AG09309 (cell line): ENCODE results near the gene TEKT2.

Experiments
- DNase-seq: peaks from one replicate; pipeline ENCODE4 v3.0.0-alpha.2; 2010; ENCODE audit warnings: low read depth
- H3K4me3 ChIP-seq: 2 replicates; pipeline ENCODE4 v1.5.1; 2011; ENCODE audit warnings: mild to moderate bottlenecking, low read depth, low read length, moderate library complexity; ENCODE audit not compliant: control insufficient read depth
- CTCF ChIP-seq: IDR thresholded peaks from 2 replicates; pipeline ENCODE4 v1.5.1; 2011; ENCODE audit warnings: mild to moderate bottlenecking, low read depth, low read length, inconsistent platforms; ENCODE audit not compliant: insufficient read depth, control insufficient read depth; ENCODE audit errors: missing control alignments

Gene TEKT2

GRCh38 chr1:36055706-36056105 is 28.2 kb upstream of the TEKT2 start:
- no peak overlapping the region for H3K4me3 ChIP-seq
- TF ChIP-seq CTCF: no peak
- DNase-seq: no peak

GRCh38 chr1:36062315-36062714 is 21.6 kb upstream of the TEKT2 start:
- no peak for DNase-seq
- H3K4me3 ChIP-seq: no peak overlapping the region
- no peak for TF ChIP-seq CTCF

GRCh38 chr1:36067871-36068270 is 16.0 kb upstream of the TEKT2 start:
- TF ChIP-seq CTCF: no peak
- no peak overlapping the region for H3K4me3 ChIP-seq
- no peak for DNase-seq

- DNase-seq: no peak
- no peak for TF ChIP-seq CTCF
Measured at GRCh38 chr1:36068866-36069265, 15.0 kb upstream of the TEKT2 start.

GRCh38 chr1:36070349-36070748 is 13.5 kb upstream of the TEKT2 start:
- no peak for TF ChIP-seq CTCF
- no peak overlapping the region for H3K4me3 ChIP-seq
- no peak for DNase-seq

More at GRCh38 chr1:36068866-36069265, 15.0 kb upstream of the TEKT2 start:
- no peak overlapping the region for H3K4me3 ChIP-seq

- TF ChIP-seq CTCF: no peak
- no peak overlapping the region for H3K4me3 ChIP-seq
- no peak for DNase-seq
Measured at GRCh38 chr1:36076979-36077573, 6.8 kb upstream of the TEKT2 start.

GRCh38 chr1:36080236-36080635 is 3.7 kb upstream of the TEKT2 start:
- no peak for TF ChIP-seq CTCF

More at GRCh38 chr1:36080236-36080635, 3.7 kb upstream of the TEKT2 start:
- no peak overlapping the region for H3K4me3 ChIP-seq
- DNase-seq: no peak
